Muscle of arm (tissue), 12 donors: ENCODE data around the gene ASF1A. TPM values are rescaled to one million over a fixed set of nuclear protein-coding genes. Genes with fewer than 3 reads are reported as not detected.

ENCODE experiments used
- DNase-seq: peaks from one replicate; pipeline ENCODE4 v3.0.0-alpha.2; 2013
- polyA plus RNA-seq, 12 donors: library from polyadenylated mRNA; unstranded; fragments of 120-200 nt; gene quantifications; one replicate each; pipeline ENCODE4 v1.2.1, GENCODE V29; 2013; ENCODE audit not compliant: insufficient read length in 12 of 12

Gene ASF1A
- polyA plus RNA-seq, 12 donors: 17.4 to 24.4 (median 21.5) TPM; not detected in 1

DNA sequence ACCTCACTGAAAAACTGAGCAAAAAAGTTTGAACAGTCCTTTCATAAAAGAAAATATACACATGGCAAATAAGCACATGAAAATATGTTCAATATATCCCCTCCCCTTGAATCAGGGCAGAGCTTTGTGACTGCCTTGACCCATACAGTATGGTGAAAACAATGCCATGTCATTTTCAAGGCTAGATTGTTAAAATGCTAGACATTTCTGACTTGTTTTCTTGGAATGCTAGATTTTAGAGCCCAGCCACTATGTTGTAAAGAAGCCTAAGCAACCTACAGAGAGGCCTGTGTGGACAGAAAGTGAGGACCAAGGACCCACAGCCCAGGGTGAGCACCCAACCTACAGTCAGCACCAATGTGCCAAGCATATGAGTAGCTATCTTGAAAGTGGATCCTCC, 17.1 kb upstream of the ASF1A start:
- DNase-seq: no peak

DNA sequence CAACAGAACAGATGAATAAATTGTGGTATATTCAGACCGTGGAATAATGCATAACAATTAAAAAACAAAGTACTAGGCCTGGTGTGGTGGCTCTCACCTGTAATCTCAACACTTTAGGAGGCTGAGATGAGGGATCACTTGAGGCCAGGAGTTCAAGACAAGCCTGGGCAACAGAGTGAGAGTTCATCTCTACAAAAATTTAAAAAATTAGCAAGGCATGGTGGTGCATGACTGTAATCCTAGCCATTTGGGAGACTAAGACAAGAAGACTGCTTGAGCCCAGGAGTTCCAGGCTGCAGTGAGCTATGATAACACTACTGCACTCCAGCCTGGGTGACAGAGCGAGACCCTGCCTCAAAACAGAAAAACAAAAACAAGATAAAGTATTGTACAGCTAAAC, 16.1 kb upstream of the ASF1A start:
- no peak for DNase-seq

DNA sequence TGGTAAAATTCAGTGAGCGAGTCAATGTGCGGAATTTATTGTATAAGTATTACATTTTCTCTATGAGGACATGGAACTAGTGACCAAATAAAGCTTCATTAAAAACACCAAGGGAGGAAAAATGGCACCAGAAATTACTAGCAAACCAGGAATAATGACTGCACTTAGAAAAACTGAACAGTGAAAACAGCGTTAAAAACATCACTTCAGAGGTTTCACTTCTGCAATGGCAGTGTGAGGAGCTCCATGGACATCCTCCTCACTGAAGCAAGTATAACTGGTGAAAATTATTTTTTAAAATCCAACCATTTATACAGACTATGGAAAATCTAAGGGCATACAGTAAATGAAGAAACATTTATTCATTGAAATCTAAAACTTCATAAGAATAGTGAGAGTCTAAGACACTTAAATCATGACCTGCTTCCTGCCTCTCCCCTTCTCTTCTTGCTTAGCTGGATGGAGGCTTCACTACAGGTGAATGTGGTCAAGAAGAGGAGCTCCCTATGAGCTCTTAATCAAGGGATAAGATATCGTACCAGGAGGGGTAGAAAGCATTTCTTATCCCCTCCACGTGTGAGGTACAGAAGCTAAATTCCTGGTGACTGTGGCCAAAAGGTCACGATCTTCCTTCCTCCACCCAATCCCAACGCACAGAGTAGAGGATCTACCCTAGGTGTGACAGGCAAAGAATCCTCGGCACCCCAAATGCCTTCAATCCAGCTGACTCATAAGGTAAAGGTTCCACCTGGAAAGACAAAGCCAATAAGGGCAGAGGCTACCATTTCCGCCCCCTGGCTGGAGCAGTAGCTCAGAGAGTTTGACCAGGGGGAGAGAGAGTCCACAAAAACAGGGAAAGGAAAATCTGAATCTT, 12.3 kb upstream of the ASF1A start:
- DNase-seq: no peak

DNA sequence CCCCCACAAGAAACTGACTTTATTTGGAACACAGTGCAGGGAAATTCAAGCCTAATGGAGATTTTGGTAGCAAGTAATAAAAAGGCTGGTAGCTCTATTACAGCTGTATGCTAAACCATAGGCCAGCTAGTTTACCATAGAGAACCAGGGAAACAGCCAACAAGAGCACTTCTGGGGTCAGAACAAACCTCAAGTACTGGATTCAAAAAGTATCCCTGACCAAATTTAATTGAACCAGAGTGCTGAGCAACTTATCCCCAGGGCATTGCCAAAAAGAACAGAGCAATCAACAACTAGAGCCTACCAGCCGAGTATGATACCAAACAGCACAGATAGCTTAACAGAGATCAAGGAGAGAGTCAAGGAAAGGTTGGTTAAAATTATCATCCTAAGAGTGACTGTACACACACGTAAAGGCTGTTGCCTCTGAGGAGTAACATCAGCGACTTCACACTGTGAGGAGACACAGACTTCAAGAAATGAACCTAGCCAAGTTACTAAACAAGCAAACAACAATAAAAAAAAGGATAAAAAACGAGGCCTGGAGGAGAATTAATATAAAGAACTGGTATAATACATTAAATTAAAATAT, 11.5 kb upstream of the ASF1A start:
- DNase-seq: no peak

DNA sequence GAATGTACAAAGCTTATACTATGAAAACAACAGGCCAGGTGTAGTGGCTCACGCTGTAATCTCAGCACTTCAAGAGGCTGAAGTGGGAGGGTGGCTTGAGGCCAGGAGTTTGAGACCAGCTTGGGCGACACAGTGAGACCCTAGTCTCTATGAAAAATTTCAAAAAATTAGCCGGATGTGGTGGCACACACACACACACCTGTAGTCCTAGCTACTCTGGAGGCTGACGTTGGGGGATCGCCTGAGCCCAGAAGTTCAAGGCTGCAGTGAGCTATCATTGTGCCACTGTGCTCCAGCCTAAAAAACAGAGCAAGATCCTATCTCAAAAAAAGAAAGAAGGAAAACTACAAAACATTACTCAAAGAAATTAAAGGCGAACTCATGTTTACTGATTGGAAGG, 7.3 kb upstream of the ASF1A start:
- DNase-seq: no peak

DNA sequence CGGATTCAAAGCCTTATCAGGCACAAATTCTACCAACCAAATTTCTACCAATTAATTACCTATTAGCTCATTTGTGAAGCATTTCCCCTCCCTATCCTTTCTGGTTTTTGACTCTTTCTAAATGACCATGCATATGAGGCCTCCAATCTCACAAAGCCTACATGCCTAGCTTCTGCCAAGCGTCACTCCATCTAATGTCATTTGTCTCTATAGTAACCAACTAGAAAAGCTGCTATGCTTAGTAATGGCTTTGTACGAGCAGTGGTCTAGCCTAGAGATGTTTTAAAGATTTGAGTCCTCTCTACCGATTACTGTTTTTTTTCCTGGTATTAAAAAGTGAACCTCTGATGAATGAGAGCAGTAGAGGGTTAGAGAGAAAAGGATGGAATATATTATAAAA, 4.8 kb upstream of the ASF1A start:
- DNase-seq: no peak

DNA sequence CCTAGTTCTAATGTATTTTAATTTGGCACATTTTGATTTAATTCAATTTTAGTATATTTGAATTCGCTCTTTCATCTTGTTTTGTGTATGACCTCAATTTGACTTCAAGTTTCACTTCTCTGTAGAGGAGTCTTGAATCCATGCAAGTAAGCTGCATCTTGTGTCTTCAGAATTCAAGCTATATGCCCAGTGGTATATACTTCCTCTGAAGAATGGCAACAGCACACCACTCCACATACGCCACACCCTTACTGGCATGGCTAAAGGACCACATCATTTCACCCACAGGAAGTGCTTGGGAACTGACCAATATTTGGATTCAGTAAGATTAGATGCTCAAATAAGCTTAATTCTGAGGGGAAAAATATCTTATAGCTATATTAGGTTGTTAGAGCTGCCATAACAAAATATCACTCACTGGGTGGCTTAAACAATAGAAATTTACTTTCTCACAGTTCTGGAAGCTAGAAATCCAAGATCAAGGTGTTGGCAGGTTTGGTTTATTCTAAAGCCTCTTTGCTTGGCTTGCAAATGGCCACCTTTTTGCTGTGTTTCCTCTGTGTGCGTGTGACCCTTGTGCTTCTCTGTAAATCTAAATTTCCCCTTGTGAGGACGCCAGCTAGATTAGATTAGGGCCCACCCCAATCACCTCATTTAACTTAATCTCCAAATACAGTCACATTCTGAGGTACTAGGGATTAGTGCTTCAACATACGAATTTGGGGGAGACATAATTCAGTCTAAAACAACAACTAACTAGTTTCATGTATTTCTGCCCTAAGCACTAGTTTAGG, 2.8 kb upstream of the ASF1A start:
- DNase-seq: no peak

DNA sequence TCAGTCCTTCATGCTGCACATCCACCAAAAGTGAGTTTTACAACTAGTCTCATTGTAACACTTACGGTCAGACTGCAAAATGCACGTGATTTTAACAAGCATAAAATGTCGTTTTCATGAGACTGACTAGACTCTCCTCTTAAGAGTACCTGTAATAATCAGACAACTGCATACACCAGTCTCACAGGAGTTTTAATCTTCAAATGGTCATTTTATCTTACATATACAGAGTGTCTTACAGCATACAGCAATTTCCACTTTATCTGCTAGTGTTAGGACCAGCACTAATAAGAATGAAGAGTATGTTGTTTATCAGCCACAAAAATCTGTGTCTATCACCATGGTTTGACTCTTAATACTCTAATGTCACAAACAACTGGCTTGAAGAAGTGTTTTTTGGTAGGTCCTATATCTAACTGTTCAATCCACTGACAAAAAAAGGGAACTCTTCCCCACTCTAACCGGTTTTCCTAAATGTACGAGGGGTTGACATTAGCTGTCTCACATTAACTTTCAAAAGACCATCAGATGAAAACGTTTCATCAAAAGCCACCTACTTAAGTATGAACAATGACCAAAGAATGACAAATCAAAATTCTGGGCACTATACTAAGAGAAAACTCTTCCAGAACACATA, 1.5 kb upstream of the ASF1A start:
- DNase-seq: peak; percentile 23

DNA sequence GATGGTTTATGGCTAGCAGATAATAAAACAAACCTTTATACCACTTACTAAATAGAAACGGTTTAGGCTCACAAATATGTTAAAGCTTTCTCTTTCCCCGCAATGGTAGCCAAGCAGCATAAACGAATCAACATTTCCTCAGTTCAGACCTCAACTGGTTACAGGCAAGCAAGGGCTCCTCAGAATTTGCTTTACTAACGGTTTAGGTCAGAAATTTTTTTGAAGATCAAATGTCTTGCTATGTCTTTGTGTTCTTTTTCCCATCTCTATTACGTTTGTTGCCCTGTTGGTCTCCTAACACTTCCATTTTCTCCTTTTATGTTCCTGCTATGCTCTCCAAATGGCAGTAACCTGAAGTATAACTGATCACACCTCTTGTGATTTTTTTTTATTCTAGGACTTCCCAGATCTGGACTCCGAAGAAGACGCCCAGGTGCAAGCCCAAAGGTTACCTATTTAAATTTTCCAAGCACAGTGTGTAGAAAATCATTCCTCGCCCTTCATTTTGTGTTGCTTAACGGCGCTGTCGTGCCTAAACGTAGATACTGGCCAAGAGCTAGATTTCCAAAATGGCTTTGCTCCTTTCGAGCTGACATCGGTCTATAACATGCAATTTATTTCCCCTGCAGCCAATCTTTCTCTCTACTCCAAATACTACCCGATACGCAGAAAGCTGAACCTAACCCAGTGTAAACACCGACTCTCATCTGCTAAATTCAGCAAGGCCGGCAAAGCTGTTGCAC, 717 bp upstream of the ASF1A start:
- peak; percentile 86 for DNase-seq

DNA sequence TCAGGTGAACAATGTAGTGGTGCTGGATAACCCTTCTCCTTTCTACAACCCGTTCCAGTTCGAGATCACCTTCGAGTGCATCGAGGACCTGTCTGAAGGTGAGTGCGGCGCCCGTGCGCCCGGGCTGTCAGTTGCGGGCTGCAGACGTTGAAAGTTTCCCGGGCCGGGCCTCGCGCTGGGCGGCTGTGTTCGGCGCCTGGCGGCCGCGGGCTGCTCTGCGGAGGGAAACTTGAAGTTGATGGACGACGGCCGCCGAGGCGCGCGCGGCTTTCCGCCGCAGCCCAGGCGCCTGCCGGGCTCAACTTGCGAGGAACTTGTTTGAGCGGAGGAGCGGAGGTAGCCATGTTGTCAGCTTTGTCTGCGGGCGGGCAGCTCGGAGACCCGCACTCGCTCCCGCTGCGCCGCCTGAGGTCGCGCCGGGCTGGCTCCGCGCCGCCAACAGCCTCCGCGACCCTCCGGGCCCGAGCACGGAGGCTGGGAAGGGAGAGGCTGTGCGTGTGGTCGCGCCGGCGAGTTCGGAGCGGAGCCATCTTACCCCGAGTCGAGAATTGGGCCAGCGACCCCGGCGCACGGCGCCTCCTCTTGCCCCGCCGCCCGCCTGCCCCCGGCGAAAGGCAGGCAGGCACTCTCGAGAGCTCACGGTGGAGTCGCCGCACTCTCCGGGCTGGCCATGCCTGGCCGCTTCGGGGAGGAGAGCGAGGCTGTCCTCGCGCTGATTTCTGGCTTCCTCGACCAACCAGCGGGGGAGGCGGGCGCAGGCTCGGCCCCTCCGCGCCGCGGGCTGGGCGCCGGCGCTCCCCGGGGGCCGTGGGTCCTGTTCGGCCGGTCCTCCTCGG, 691 bp downstream of the ASF1A start:
- DNase-seq: peak; percentile 64

DNA sequence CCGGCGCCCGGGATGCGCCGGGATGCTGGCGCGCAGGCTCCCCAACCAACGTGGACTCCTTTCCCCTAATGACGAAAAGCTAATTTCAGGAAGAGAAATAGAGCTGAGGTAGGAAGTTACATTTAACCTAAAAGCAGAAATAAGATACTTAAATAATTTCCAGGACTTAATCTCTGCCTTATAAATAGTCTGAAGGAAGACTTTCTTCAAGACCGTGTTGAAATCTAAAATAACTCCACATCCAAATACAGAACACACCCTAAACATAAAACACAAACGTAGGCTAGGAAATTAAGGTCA, 1.3 kb downstream of the ASF1A start:
- DNase-seq: no peak

DNA sequence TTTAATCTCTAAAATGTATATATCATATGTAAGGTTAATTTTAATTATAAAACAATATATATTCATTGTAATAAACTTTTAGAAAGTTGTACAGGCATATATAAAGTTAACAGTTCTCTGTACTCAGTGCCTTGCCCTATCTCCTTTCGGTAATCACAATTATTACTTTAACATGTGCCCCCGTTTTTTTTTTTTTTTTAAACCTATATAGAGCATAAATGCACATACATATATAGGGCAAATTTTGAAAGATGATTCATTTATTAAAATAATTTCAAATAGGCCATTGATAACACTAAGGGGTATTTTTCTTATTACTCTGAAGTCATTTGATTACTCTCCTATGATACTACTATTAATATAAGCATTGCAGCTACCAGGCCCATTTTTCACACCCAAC, 1.9 kb downstream of the ASF1A start:
- no peak for DNase-seq

DNA sequence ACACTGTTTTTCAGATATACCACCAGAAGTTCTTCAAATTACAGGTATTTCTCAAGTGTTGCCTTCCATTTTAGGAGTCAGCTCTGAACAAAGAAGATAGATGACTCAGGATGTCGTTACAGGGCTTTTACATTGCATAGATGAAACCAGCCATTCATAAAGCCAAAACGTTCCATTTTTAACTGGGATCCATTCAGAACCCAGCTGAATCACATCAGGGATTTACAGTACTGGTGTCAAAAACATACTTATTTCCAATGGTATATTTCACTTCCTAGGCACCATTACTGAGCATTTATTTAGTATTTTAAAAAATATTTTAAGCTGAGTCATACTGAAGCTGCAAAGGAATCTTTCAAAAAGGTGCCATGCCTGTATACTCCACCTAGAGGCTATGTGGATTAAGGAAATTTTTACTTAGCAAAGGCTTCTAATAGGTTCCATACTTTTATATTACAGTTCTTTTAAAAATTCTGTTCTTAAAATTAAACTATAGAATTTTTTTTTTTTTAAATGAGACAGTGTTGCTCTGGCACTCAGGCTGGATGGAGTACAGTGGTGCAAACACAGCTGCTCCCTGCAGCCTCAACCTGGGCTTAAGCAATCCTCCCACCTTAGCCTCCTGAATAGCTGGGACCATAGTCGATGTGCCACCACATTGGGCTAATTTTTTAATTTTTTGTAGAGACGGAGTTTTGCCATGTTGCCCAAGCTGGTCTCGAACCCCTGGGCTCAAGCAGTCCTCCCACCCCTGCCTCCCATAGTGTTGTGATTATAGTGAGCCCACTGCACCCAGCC, 2.6 kb downstream of the ASF1A start:
- no peak for DNase-seq

DNA sequence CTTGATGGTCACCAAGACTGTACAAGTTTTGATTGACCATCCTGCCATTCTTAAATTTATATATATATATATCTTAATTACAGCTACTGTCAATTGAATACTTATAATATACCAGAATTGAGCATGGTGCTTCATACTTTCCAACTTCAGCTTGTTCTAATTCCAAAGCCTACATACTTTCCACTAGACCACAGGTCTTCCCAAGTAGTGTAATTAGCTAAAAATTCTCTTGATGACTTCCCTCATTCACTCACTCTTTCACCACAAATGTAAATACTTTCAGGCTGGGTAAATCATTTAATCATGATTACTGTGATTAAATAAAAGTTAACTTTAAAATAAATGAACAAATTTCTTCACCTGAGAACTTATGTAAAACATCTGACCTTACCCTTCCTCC, 3.4 kb downstream of the ASF1A start:
- no peak for DNase-seq

DNA sequence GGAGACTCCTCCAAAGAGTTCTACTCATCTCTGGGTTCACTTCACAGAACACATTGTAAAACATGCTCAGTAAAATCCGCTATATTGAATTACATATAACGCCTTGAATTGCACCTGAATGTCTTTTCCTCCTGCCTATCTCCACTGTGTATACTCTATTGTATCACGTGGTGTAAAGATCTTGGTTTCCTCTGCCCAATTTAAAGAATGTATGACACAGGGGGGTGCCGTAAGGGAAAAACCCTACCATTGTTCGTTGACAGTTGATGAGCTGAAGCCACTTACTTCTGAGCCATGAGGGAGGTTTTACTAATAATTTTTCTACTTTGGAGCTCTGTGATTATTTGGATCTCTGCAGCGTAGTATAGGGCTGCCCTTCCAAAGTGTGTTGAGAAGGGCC, 6.0 kb downstream of the ASF1A start:
- DNase-seq: no peak

DNA sequence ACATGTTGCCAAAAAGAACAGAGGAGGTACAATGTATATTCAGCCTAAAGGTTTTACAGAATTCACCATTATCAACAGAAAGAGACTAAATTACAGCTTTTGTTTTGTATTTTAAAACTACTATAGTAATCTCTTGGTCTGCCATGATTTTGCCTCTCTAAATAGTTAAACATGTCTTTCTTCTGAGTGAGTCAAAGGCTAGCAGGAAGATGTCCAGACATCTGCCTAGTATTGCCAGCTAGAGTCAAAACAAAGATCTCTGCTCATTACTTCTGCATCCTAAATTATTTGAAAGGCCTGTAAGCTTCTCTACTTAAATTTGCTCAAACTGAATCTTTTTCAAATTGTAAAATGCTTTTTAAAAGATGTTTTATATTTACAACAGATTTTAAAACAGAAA, 8.8 kb downstream of the ASF1A start:
- DNase-seq: no peak

DNA sequence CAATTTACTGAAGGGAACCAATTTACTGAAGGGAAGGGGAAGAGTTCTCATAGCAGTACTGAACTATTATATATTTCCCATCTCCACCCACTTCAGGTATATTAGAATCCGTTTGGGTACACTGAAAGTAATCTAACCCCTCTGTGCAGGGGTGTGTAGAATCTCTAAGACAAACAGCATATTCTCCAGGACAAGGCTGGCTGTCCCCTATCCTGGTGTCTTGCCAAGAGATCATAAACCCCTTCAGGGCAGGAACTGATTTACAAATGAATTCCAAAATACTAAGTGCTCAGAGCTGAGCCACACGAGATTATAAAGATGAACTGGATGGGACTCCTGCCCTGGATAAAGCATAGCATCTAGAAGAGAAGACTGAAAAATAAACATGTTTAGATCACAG, 9.2 kb downstream of the ASF1A start:
- no peak for DNase-seq

DNA sequence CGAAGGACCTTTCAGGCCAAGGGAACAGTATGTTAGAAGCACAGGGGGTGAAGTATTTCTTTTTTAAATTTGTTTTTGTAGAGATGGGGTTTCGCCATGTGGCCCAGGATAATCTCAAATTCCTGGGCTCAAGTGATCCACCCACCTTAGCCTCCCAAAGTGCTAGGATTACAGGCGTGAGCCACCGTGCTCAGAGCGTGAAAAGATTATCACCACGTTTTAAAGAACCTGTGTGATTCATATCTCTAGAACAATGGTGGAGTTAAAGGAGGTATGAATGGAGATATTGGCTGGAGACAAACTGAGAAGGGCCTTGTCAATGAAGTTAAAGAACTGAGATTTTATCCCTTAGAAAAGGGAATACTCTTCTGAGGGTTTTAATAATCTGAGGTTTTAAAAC, 9.7 kb downstream of the ASF1A start:
- DNase-seq: no peak

DNA sequence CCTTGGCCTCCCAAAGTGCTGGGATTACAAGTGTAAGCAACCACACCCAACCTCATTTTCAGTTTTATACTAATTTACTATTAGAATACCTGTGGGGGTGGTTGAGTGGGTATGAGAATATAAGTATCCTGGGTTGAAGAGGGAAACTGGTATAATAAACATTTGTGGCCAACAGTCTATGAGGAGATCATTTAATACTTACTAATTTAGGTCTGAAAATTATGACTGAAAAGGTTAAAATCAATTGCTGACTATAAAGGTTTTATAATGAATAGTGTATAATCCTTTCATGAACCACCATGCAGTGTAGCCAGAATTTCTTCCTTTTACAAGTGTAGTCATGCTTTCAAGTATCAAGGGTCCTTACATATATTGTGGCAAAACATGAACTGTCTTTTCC, 11.1 kb downstream of the ASF1A start:
- DNase-seq: no peak

DNA sequence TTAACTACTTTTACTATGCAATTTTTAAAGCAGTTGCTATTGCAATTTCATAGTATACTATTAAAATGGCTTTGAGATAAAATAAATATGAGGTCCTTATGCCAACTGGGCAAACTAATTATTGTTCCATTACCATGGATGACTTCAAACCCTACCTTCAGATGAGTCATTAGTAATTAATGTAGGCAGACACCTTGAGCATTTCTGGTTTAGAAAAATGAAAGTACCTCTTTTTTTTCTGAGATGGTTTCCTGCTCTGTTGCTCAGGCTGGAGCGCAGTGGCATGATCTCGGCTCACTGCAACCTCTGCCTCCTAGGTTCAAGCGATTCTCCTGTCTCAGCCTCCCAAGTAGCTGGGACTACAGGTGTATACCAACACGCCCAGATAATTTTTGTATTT, 11.9 kb downstream of the ASF1A start:
- DNase-seq: no peak
